HG02678 (cell line): ENCODE results near the gene METAP1.
"Not testable (repeated sequence)": the region's sequence is repeated elsewhere in the genome, so short reads cannot be mapped to it uniquely, and the experiment has no call there.

Experiments
- ATAC-seq: cut with Tn5 transposase; IDR thresholded peaks from one replicate; pipeline ENCODE4 v1.9.1; 2021; ENCODE audit warnings: mild to moderate bottlenecking, moderate library complexity; ENCODE audit not compliant: unreplicated experiment

The METAP1 gene

DNA sequence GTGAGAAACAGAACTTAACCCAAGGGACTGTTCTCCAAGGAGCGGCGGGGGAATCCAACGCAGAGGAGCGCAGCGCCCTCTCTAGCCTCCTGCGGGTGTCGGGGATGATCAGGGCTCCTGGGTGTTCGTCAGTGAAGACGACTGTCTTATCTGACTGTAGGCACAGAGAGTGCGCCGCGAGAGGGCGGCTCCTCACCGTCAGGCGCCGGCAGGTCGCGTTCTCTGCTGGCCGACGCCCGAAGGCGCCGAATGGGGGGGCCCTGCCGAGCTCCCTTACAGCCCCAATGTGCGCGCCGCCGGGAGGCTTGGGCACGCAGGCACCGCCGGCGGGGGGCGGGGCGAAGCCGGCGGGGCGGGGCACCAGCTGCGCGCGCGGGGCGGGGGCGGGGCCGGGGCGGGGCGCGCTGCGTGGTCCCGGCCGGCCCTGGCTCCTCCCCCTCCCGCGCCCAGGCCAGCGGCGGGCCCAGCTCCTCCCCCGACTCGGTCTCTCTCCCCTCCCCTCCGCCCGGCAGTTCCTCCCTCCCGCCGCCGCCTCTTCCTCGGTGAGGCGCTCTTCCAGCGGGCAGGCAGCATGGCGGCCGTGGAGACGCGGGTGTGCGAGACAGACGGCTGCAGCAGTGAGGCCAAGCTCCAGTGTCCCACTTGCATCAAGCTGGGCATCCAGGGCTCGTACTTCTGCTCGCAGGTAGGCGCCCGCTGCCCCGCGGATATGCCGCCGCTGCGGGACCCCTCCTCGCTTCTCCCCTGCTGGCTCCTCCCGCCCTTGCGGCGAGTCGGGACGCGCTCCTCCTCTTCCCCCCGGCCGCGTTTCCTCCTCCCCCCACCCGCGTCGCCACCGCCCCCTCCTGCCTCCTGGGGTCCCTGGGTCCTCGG lies at the start of gene METAP1:
METAP1 (plus strand) TSS at position 539 of the 873 bp plus-strand sequence; CDS start at position 572, 33 bp downstream.
- peak; percentile 91 for ATAC-seq

DNA sequence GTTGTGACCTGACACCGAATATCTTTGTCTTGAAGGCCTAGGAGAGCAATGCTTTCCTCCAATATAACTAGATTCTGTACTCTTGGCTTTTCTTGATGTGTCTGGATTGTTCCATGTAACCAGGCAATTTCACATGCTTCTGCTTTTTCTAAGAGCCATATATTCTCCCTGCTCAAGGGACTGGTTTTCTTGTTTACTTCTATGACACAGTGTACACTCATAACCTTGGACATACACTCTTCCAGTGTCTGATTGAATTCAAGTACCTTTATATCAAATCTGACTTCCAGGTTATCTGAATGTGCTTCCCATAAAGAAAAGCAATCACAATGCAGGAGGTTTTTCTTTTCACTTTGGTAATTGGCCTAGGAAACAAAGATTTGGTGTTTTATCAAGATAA lies 49.2 kb upstream of the METAP1 start:
- no peak for ATAC-seq

DNA sequence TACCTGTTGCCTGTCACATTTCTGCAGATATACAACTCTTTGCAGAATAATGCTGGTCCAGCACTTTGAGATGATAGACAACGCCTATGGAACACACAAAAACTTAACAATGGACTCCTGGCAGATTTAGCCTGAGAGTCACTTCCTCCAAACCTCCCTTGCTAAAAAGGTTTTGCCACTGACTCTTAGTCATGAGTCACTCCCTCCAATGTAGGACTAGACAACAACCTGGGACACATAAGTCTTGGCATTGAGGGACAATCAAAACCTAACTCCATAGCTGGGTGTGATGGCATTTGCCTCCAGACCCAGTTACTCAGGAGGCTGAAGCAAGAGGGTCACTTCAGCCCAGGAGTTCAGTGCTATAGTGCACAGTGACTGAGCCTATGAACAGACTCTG lies 44.6 kb upstream of the METAP1 start:
- ATAC-seq = no peak

DNA sequence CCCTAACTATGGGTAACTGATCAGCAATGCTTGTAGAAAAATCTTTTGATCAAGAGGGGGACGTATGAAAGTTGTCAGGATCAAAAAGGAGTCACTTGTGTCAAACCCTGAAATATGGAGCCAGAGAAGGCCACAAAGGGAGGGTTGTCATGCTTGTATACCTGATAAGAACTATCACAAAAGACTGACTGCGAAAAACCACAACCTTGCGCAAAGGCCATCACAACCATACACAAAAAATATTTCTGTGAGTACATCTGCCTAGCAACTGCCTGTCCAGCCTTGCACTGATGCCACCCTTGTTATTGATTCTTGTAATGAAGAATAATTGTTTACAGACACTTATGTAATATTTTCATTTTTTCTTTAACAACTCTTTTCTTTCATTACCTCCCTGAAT lies 43.8 kb upstream of the METAP1 start:
- ATAC-seq = no peak

DNA sequence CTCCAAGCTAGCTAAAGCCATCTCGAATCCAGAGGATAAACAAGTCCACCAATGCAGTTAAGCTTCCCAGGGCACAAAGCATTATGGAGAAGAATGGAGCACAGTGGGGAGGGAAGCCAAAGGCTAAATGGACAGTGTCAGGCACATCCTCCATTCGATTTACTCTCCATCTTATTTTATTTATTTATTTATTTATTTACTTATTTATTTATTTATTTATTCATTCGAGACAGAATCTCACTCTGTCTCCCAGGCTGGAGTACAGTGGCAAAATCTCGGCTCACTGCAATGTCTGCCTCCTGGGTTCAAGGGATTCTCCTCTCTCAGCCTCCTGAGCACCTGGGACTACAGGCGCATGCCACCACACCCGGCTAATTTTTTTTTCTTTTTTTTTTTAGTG lies 40.3 kb upstream of the METAP1 start:
- no peak for ATAC-seq

DNA sequence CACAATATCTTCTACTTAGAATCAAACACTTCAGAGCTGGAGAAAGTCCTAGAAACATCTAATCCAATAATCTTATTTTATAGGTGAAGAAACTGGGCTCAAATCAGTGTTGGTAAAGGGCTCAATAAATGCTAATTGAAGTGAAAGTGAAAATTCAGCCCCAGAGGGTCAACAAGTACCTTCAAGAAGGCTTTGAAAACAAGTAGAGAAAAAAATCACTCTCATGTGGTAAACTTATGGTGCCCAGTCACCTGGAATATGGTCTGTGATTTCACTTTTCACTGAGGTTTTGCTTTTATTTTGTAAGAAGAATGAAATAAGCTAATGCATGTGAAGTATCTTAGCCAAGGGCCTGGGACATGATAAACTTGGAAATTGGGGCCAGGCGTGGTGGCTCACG lies 37.5 kb upstream of the METAP1 start:
- peak; percentile 48 for ATAC-seq

DNA sequence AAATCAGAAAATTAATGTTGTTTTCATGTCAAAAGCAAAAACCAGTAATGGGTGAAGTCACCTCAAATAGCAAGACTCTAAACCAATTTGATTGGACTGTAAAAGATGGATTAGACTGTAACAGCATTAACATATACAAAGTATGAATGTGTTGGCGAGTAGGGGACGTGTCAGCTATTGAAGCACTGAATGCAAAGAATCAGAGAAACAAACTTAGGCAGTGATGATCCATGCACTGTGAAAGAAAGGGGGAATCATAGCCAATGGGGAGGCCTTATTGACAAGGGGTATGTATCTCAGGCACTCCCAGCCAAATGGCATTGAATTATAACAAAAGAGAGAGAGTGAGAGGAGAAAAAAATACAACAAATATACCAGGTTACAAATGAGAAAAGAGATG lies 36.1 kb upstream of the METAP1 start:
- no peak for ATAC-seq

DNA sequence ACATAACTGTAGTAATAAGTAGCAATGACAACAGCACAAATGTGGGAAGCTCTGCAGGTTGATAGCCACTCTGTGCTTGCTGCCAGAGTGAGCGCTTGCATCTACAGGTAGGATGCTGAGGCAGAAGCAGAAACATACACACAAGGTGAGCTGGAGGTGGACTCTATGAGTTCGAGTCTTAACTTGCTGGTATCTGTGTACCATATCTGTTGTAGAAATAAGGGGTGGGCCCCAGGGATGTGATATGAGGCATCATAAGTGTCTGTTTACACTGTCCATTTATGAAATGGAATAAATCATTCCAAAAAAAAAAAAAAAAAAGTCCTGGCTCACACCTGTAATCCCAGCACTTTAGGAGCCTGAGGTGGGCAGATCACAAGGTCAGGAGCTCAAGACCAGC lies 33.8 kb upstream of the METAP1 start:
- ATAC-seq = no peak

DNA sequence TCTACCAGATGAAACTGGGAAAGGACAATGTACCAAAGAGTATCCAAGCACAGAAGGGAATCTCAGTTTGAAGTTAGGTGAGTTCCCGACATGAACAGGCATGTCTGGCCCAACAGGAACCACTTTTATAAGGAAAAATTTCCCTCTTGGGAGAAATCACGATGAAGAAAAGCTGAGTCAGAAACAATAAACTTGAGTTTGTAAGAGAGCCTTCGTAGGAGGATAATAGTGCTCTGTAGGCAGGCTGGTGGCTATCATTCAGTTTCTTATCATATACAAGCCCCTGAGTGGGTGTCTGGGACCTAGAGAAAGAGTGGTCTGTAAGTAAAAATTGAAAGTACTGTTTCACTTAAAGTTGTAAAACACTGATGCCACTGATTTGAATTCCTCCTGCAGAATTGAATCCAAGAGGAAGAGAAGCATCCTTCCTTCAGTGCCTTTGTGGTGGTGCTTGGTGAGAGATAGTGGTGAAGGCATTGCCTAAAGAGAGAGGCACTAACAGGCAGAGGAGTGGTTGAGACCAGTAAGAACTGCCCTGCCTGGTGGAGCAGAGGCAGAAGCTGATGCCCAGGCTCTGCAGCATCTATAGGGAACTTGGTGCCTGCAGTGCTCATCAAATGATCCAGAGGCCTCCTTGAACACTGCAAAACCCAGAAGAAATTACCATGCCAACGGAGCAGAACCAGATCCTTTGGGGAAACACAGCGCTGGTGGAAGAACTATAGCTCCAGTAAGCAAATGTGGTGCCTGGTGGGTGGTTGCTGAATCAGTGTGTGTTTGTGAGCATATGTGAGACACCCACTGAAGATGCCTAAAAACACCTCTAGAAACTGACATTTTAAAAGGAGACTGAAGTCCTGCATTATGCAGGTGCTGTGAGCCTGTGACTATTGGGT lies 31.7 kb upstream of the METAP1 start:
- ATAC-seq = no peak

DNA sequence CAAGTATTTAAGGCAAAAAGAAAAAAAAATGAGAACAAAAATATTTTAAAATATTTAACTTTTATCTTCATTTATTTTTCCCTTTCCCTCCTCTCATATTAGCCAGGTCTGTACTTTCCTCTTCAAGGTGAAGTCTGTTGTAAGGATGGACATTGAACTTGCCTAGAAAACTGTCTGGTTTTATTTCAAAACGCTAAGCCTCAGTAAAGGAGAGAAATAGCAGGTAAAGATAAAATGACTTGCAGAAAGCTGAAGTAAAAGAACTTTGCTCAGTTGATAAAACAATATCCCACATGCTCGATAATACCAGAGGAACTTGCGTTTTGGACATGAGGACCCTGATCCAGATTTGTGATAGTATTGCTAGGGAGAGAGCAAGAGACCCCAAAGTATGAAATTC lies 28.6 kb upstream of the METAP1 start:
- ATAC-seq = no peak

DNA sequence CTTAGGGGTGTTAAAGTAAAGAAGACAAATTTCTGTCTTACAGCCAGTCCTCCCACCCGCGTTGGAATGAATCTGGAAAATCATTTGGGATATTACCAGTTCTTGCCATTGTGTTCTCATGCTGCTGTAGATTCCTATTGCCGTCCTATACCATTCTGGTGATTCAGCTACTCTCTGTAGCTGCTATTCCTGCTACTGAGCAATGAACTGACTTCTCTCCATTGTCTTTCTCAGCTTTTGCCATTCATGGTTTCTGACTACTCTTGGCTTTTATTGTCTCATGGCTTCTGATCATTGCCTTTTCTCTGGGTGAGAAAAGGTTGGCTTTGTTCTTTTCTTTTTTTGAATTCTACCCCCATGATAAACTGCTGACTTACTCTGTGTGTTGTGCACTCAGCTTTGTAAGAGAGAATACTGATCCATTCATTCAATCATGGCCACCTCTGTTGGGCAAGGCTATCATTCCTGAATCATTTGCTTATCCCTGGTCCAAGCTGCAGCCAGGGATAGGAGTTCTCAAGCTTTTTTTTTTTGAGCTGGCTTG lies 27.7 kb upstream of the METAP1 start:
- no peak for ATAC-seq

DNA sequence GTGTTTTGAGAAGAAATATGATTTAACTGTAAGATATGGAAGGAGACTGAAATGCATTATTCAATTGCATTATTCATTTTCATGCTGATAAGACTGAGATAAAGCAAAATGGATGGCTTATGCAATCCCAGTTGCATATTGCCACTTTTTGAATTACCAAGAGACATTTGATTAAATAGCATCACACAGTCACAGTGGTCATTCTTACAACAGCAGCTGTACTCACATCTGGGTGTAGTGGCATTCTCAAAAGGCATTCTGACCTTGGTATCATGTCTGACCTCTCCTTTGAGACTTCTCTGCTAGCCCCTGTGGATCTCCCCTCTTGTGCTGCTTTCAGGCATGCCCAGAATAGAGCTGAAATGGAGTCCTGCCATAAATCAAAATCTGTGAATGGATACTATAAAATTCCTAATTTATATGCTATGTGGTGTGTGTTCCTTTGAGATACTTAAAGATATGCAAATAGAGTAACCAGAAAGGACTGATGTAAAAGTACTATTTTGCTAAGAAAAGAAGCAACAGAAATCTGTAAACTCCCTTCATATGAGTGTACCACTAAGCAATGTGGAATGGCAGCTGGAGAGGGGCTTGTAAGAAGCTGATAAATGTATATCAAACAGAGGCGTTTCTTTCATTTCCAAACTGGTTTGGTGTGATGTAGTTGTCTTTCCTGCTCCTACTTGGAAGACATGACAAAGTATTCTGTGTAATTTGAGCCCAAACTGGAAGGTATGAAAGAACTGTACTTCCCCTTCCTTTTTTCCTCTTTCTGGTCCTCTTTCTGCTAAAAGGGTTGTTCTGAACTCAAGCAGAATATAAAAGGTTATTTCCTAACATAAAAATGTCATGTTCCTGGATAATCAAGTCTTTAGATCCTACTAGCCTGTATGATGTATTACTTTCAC lies 25.4 kb upstream of the METAP1 start:
- ATAC-seq = no peak

DNA sequence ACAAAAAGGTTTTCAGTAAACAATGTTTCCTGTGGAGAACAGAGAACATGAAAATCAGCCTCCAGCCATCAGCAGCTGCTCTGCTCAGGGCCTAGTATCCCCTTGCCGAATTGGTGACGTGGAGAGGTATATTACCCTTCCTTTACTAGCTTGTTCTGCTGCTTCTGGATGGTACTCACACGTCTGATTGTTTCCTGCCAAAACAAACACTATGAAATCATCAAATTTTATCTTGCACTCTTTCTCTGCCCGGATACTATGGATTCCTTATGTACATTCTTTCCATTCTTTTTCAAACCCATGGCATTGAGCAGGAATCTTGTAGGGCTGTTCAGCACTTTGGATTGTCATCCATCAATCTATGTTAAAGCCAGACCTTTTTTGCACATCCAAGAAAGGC lies 18.8 kb upstream of the METAP1 start:
- no peak for ATAC-seq

DNA sequence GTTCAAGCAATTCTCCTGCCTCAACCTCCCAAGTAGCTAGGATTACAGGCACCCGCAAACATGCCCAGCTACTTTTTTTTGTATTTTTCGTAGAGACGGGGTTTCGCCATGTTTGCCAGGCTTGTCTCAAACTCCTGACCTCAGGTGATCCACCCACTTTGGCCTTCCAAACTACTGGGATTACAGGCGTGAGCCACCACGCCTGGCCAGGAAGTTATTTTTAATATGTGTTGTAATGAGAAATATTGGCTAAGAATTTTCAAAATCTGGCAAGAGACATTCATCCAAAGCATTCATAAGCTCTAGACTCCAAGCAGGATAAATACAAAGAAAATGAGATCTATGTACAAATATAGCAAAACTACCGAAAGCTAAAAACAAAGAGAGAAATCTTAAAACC lies 18.0 kb upstream of the METAP1 start:
- ATAC-seq = no peak

DNA sequence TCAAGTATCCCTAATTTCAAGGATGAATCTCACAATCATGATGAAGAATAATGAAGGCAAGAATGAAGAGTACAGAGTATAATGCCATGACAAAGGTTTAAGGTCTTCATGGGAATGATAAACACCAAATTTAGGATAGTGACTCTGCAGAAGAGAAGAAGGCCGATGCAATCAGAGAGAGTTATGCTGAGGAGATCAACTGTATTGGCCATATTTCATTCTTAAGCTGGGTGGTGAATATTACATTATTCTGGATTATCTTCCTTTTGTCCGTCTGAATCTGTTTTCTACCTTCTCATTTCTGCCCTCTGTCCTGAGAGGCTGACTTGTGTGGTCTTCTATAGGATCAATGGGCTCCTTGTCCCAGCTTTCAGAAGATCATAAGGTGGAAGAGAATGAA lies 7.8 kb upstream of the METAP1 start:
- ATAC-seq = no peak

DNA sequence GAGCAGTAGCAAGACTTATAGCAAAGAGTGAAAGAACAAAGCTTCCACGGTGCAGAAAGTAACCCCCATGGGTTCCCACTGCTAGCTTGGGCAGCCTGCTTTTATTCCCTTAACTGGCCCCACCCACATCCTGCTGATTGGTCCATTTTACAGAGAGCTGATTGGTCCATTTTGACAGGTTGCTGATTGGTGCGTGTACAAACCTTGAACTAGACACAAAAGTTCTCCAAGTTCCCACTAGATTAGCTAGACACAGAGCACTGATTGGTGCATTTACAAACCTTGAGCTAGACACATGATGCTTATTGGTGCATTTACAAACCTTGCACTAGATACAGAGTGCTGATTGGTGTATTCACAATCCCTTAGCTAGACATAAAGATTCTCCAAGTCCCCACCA lies 2.7 kb upstream of the METAP1 start:
- not testable (repeated sequence) for ATAC-seq

DNA sequence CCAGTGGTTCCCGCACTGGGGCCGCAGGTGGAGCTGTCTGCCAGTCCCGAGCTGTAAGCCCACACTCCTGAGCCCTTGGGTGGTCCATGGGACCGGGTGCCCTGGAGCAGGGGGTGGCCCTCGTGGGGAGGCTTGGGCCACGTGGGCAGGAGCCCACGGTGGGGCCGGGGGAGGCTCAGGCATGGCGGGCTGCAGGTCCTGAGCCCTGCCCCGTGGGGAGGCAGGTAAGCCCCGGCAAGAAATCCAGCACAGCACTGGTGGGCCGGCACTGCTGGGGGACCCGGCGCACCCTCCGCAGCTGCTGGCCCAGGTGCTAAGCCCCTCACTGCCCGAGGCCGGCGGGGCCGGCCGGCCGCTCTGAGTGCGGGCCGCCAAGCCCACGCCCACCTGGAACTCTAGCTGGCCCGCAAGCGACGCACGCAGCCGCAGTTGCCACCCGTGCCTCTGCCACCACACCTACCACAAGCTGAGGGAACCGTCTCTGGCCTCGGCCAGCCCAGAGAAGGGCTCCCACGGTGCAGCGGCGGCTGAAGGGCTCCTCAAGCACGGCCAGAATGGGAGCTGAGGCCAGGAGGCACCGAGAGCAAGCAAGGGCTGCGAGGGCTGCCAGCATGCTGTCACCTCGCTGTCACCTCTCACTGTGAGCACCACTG lies 2.0 kb upstream of the METAP1 start:
- ATAC-seq = no peak

DNA sequence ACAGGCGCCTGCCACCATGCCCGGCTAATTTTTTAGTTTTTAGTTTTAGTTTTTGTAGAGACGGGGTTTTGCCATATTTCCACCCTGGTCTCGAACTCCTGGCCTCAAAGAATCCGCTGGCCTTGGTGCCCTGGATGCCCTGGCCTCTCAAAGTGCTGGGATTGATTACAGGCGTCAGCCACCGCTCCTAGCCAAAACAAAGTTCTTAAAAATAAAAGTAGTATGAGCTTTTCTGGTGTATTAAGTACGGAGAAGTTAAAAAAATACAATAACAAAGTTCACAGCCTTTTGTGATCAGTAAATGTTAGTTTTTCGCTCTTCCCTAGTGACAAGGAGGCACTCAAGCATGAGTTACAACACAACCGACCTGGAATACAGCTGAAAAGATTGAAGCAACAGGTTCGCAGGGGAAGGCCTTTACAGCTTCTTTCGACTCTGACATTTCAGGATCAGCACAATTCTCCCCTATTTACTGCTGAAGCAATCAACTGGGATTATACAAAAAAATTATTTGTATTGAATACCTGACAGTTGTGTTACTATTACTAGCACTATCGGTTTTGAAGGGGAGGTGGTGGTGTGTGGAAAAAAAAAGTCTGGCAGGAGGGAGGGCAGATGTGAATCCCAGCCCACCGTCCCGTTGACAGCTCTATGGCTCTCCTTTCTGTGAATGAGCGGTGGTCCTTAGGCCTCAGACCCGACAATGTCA lies 893 bp upstream of the METAP1 start:
- no peak for ATAC-seq

DNA sequence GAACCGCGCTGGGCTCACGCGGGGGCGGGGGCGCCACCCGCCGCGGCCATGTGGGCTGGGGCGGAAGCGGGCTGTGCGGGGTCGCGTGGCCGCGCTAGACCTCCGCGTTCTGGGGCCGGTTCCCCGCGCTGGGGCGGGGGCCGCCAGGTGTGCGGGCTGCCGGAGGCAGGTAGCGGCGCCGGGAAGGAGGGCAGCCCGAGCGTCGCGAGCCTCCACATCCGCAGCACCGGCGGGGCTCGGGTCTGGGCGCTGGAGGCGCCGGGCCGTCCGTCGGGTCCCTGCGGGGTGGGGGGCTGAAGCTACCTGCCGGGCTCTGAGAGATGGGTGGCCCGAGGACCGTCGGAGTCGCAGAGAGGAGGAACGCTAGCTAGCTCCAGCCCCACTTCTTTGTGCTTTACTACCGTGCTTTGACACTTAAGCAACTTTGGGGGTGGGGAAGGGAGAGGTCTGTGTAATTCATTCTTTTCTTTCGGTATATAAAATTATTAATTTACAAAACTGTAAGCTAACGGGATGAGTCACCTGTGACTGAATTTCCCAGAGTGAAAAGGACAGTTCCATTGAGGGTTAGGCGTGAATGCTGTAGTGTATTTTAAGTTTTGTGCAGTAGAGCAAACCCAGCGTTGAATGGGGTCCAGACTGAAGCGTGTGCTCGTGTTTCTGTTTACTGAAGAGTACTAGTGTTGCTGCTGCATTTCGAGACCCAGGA lies 689 bp downstream of the METAP1 start:
- ATAC-seq = peak; percentile 19
